D721Med (cell line): ENCODE data around the gene GSTM1.

ENCODE experiments used
- DNase-seq: peaks from one replicate; pipeline ENCODE4 v3.0.0; 2011; ENCODE audit warnings: low spot score; ENCODE audit not compliant: insufficient read length
- FAIRE-seq: peaks from 2 replicates; lab custom pipeline; 2011; peaks lifted over from hg19 to GRCh38; lab: Jason Lieb, UNC
- TF ChIP-seq, protein P1 (sequence below): IDR thresholded peaks from 2 replicates; pipeline ENCODE4 v1.5.1; 2012; ENCODE audit warnings: mild to moderate bottlenecking, control low read depth; ENCODE audit not compliant: insufficient read depth; ENCODE audit errors: missing control alignments

GSTM1 gene

DNA sequence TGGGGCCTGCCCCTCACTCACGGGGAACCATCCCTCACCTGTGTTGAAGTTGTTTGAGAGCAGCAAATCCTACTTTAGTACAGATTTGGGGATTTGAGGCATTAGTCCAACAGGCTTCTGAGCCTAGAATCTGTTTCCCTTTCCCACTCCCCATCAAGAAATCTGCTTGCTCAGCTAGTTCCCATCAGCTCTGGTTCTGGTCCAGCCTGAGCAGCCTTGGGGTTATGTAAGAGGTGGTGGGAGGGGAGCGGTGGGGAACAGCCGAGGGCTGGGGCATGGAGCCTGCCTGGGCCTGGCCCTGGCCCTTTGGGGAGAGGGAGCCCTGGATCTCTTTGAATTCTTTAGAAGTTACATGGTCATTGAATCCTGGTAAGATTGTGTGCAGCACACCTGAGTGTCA is 28.5 kb downstream of the GSTM1 start:
- DNase-seq (no peak), FAIRE-seq (no peak)
- TF ChIP-seq, protein P1, sequence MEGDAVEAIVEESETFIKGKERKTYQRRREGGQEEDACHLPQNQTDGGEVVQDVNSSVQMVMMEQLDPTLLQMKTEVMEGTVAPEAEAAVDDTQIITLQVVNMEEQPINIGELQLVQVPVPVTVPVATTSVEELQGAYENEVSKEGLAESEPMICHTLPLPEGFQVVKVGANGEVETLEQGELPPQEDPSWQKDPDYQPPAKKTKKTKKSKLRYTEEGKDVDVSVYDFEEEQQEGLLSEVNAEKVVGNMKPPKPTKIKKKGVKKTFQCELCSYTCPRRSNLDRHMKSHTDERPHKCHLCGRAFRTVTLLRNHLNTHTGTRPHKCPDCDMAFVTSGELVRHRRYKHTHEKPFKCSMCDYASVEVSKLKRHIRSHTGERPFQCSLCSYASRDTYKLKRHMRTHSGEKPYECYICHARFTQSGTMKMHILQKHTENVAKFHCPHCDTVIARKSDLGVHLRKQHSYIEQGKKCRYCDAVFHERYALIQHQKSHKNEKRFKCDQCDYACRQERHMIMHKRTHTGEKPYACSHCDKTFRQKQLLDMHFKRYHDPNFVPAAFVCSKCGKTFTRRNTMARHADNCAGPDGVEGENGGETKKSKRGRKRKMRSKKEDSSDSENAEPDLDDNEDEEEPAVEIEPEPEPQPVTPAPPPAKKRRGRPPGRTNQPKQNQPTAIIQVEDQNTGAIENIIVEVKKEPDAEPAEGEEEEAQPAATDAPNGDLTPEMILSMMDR, result no peak

DNA sequence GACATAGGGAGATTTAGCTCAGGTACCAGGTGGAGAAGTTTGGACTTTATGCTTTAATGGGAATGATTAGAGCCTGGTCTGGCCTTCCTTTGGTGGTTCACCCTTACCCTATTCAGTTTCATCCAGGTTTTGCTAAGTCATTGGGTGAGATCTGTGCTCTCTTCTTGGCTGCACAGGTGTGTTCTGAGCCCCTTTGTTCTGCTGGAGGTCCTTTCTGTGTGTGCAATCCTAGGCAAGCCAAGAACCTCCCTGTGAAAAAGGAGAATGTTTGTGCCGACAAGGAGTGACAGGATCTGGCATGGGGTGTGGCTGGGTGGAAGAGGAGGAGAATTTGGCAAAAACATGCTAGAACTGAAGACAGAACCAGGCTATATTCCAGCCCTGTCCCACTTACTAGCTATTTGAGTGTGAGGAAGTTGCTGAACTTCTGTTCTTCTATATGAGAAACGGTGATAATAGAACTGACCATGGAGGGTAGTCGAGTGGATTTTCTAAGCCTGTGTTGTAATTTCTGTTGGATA is 29.0 kb downstream of the GSTM1 start:
- DNase-seq, result no peak
- FAIRE-seq, result no peak
- TF ChIP-seq, protein P1, result no peak

DNA sequence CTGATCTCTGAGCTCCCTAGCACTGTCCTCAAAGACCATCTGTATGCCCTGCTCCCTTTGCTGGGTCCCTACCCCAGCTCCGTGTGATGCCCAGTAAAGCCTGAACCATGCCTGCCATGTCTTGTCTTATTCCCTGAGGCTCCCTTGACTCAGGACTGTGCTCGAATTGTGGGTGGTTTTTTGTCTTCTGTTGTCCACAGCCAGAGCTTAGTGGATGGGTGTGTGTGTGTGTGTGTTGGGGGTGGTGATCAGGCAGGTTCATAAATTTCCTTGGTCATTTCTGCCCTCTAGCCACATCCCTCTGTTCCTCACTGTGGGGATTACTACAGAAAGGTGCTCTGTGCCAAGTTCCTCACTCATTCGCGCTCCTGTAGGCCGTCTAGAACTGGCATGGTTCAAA is 30.1 kb downstream of the GSTM1 start:
- FAIRE-seq (no peak), DNase-seq (no peak)
- TF ChIP-seq, protein P1, result no peak

DNA sequence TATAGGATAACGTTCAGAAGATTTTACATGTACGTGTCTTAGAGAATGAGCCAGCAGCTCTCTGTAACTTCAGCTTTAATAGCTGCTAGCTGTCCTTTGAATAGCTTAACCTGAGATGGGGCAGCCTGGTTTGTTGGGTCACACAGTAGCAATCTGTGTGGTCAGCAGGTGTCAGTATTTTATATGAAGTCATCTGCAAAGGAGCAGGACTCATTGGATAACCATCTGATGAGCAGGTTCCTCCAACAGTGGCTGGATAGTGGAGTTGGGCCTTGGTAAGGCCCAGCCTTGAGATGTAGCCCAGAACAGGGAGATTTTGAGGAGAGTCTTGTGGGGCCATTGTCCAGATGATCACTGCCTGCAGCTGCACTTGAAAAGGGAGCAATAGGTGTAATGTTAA is 30.9 kb downstream of the GSTM1 start:
- DNase-seq, result no peak
- no peak for FAIRE-seq
- TF ChIP-seq, protein P1, result no peak

DNA sequence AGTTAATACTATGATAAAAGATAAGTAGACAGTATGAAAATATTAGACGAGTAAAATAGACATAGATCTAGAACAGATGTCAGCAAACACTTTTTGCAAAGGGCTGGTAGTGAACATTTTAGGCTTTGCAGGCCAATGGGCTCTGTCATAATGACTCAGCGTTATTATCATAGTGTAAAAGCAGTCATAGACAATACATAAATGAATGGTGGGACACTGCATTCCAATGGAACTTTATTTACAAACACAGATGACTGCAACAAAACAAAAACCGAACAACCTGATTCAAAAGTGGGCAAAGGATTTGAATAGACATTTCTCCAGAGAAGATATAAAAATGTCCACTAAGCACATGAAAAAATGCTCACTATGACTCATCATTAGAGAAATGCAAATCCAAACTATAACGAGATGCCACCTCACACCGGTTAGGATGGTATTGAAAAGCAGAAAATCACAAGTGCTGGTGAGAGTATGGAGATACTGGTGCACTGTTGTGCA is 31.8 kb downstream of the GSTM1 start:
- FAIRE-seq, result no peak
- TF ChIP-seq, protein P1, result no peak
- DNase-seq, result no peak

DNA sequence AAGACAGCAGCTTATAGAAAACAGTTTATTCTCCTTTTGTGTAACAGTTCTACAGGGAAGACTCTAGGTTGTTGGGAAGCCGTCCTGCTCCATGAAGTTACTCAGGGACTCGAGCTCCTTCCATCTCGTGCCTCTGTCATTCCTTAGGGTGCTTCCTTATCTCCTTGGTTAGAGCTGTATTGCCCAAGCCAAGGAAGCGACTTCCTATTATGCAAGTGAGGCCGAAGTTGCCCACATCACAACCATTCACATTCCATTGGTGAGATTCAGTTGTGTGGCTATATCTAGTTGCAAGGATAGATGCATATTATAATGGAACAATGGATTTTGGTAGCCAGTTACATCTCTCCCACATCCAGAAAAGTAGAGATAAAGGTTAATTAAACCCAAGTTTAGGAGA is 33.4 kb downstream of the GSTM1 start:
- no peak for DNase-seq
- no peak for FAIRE-seq
- TF ChIP-seq, protein P1, result no peak

DNA sequence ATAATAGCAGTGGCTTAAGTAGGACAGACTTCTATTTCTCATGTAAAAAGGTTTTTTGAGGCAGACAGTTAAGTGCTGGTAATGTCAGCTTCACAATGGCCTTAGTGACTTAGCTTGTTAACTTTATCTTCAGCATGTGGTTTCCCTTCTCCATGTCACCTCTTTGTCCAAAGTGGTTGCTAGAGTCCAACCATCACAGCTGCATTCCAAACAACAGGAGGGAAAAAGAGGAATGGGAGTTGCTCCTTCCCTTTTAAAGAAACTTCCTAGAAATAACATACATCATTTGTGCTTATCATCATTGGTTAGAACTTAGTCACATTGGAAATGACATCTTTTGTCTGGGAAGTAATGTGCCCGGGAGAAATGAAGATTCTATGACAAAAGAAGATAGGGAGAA is 34.4 kb downstream of the GSTM1 start:
- TF ChIP-seq, protein P1, result no peak
- FAIRE-seq (no peak), DNase-seq (no peak)
